Ectodermal cell (in vitro differentiated cells): ENCODE results near the gene TCIRG1.
A peak's percentile ranks its signal among the peaks of the same experiment; 100 is the strongest.

Experiments
- H3K27ac ChIP-seq: 2 replicates; pipeline ENCODE4 v1.7.0; 2013; ENCODE audit warnings: mild to moderate bottlenecking, low read depth, low read length; ENCODE audit not compliant: insufficient read depth, poor library complexity, severe bottlenecking
- H3K27me3 ChIP-seq: 2 replicates; pipeline ENCODE4 v1.7.0; 2013; ENCODE audit warnings: mild to moderate bottlenecking, low read length; ENCODE audit not compliant: insufficient read depth, control insufficient read depth, poor library complexity, severe bottlenecking
- H3K36me3 ChIP-seq: one replicate; pipeline ENCODE4 v1.7.0; 2013; ENCODE audit warnings: low read length; ENCODE audit not compliant: control insufficient read depth, insufficient read depth
- H3K4me1 ChIP-seq: one replicate; pipeline ENCODE4 v1.7.0; 2013; ENCODE audit warnings: low read length; ENCODE audit not compliant: control insufficient read depth, insufficient read depth
- H3K4me3 ChIP-seq: 2 replicates; pipeline ENCODE4 v1.7.0; 2013; ENCODE audit warnings: low read depth, low read length, control low read depth; ENCODE audit not compliant: insufficient read depth
- H3K9me3 ChIP-seq: 2 replicates; pipeline ENCODE4 v1.7.0; 2013; ENCODE audit warnings: mild to moderate bottlenecking, low read length, moderate library complexity; ENCODE audit not compliant: control insufficient read depth
- WGBS, 2 experiments: methylation state at CpG; one replicate each; pipeline ENCODE4 v1.1.7; 2013; ENCODE audit warnings: missing lambda C conversion rate in 2 of 2; 5-methylcytosine and 5-hydroxymethylcytosine counted together

The TCIRG1 gene

DNA sequence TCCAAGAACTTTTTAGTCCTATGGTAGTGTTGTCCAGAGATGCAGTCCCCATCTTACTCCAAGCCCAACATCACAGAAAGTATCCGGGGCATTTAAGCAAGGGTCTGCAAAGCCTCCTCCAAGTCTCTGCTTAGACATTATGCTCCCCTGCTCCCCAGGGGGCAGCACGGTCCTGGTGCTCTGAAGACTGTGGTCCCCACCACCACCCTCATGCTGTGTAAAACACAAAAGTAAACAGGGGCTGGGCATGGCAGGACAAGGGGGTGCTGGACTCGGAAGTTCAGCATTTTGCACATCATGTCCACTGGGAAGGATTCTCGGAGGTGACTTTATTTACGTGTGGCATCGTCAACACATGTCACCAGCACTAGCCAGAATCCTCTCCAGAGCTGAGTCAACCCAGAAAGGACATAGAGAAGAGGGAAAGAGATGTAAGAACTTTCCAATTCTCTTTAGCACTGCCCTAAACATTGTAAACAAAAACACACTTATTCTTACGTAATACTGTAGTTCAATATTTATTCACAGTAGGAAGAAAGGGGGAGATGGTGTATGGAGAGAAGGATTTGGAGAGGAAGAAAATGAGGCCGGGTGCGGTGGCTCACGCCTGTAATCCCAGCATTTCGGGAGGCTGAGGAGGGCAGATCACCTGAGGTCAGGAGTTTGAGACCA is 37.7 kb downstream of the TCIRG1 start:
- WGBS, 2 experiments = 91 to 93% methylated on average over 10 of the region's 11 CpGs
- no peaks in the 10 kb centered on the region for H3K9me3 ChIP-seq
- H3K4me1 ChIP-seq = no peaks in the 10 kb centered on the region
- H3K4me3 ChIP-seq = no peak overlapping the region
- no peak overlapping the region for H3K27ac ChIP-seq
- no peaks in the 10 kb centered on the region for H3K27me3 ChIP-seq
- no peaks in the 10 kb centered on the region for H3K36me3 ChIP-seq

DNA sequence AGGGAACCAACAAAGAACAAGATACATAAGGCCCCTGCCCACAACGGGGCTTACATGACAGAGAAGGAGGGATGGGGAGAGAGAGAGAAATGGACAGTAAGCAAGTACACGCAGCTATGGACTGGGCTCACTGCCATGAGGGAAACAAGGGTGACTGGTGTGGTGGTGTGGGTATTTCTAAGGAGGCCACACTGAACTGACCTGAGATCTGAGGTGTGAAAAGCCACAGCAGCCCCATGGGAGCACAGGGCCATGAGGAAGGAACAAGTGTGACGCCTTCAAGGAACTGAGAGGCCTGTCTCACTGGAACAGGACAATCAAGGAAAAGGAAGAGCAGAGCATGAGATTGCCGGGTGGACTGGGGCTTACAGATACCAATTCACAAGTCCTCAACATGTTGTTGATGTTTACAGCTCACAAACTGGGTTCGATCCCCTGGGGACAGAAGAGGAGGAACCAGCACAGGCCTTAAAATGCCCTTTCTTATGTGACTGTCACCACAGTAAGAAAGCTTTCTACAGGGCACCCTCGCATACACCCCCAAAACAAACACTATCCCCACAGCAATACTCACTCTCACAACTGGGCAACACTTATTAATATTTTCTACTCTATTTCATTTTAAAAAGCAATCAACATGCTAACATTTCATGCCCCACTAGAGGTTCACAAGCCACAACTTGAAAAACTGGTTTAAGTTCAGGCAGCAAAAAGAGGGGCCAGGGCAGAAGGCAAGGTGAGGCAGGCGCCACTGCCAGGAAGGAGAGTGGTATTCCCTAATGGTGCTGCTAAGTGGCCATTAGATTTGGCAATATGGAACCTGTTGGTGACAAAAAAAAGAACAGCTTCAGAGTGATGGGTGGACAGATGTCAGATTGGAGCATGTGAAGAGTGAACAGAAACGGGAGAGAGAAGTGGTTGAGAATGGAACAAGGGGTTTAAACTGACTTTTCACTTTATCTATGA is 39.1 kb downstream of the TCIRG1 start:
- 94 to 96% methylated on average over 8 of the region's 8 CpGs for WGBS, 2 experiments
- Histone ChIP-seq H3K9me3 (no peaks in the 10 kb centered on the region), H3K27ac (no peak overlapping the region), H3K4me3 (no peak overlapping the region), H3K36me3 (no peaks in the 10 kb centered on the region), H3K4me1 (no peaks in the 10 kb centered on the region), H3K27me3 (no peaks in the 10 kb centered on the region)

DNA sequence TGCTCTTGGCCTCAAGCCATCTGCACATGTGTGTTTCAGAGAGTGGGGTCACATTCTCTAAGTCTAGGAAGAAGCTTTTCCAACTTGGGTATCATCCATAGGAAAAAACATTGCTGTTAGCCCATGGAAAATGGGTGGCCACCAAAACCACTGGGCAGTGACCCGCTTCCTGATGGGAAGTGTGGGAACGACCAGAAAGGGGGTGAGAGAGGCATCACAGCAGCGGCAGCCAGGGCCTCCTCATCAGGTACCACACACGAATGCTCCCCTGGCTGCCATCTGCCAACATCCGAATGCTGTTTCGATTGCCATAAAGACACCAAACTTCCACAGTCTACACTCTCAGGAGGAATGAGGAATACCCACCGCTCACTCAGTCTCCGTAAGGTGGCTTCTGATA is 42.0 kb downstream of the TCIRG1 start:
- no peaks in the 10 kb centered on the region for H3K36me3 ChIP-seq
- no peak overlapping the region for H3K4me3 ChIP-seq
- no peaks in the 10 kb centered on the region for H3K4me1 ChIP-seq
- 94 to 97% methylated on average over 8 of the region's 8 CpGs for WGBS, 2 experiments
- no peaks in the 10 kb centered on the region for H3K9me3 ChIP-seq
- H3K27me3 ChIP-seq = no peaks in the 10 kb centered on the region
- H3K27ac ChIP-seq = no peak overlapping the region

DNA sequence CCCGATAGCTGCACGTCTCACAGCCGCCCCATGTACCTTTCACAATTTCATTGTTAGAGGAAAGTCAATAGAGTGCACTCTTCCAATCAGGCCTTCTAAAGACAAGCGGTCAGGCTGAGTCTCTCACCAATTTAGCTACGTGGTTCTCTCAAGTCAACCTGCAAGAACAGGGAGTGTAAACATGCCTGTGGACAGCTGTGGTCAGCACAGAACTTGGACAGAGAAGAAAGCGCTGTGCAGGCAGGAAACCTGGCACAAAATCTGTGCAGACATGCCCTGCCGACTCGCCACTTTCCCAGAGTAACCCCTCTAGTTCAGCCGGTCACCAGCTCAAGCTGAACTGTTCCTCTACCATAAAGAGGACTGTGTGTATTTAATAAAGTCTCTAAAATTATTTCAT is 42.9 kb downstream of the TCIRG1 start:
- Histone ChIP-seq H3K36me3 (no peaks in the 10 kb centered on the region), H3K9me3 (no peaks in the 10 kb centered on the region), H3K27me3 (no peaks in the 10 kb centered on the region), H3K4me1 (no peaks in the 10 kb centered on the region), H3K27ac (no peak overlapping the region), H3K4me3 (no peak overlapping the region)
- WGBS, 2 experiments = 93 to 96% methylated on average over 9 of the region's 9 CpGs

DNA sequence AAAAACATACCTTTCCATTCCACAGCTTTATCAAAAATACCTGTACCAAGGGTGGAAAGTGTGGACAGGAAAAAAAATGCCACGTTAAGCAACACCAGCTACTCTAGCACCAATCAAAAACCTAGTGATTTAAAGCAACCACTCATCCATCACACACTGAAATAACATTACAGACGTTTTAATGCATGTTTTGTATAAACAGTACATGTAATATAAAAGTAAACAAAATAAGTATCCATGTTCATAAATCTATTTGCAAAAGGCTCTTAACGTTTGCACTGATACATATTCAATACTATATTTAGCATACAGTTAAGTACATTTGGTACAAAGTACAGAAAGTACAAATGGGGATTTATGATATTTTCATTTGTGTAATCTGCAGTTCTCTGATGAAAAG is 43.7 kb downstream of the TCIRG1 start:
- Histone ChIP-seq H3K36me3 (no peaks in the 10 kb centered on the region), H3K4me1 (no peaks in the 10 kb centered on the region), H3K9me3 (no peaks in the 10 kb centered on the region), H3K27ac (no peak overlapping the region), H3K27me3 (no peaks in the 10 kb centered on the region), H3K4me3 (no peak overlapping the region)
- WGBS, 2 experiments = 83 to 100% methylated on average over 1 to 2 of the region's 3 CpGs

DNA sequence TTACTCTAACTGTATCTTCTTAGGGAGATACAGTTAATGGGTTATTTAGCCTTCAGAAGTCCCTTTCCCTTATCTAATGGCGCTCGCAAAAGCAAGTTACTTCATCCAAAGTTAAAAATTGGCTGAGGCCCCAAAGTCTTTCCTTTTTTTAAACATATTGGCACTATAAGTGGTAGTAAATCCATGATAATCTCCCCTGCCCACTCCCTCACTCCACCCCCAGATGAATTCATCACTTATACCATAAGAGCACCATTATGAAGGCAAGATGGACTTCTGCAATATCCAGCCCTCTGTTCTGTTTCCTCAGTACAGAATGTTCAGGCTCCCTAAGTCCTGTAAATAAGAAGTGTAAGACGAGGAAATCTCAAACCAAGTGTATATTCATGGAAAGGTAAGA is 44.7 kb downstream of the TCIRG1 start:
- Histone ChIP-seq H3K4me1 (no peaks in the 10 kb centered on the region), H3K4me3 (no peak overlapping the region), H3K27ac (no peak overlapping the region), H3K36me3 (no peaks in the 10 kb centered on the region), H3K27me3 (no peaks in the 10 kb centered on the region), H3K9me3 (no peaks in the 10 kb centered on the region)
- WGBS, 2 experiments = 92 to 100% methylated on average over 1 to 3 of the region's 3 CpGs

DNA sequence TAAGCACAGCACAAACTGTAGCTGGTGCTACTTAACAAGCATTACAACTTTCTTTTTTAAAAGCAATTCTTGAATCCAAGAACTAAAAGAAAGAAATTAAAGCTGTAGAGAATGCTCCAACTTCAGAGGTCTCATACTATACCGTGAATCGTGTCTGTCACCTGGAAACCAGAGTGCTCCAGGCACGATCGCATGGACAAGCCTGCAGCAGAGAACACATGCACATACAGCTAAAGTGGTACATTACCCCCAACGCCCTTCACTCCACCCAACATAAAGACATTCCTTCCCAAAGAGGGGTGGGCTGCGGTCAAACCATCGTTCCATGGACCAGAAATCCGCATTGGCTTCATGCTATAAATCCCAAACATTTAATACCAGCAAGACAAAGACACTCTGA is 50.9 kb downstream of the TCIRG1 start:
- Histone ChIP-seq H3K9me3 (no peaks in the 10 kb centered on the region), H3K36me3 (peaks cover 4% of the 10 kb centered on the region), H3K27ac (no peak overlapping the region), H3K4me3 (no peak overlapping the region), H3K27me3 (no peaks in the 10 kb centered on the region), H3K4me1 (peaks cover 3% of the 10 kb centered on the region)
- 95% methylated on average over 8 of the region's 8 CpGs for WGBS, 2 experiments

DNA sequence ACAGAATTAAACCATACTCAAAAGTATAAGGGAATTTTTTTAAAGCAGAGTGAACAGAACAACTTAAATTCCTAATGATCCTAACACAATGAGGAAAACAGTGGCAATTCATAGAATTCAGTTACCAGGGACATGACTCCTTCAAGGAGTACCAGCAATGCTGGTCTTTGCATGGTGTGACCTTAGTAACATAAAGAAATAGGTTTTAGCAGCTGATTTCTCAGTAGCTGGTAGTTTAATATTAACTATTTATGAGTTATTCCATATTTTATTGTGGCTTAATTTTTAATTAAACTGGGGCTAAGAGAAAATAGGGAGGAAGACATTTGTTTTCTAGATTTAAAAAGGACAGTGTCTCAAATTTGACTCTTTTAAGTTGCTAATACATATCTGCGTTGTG is 51.5 kb downstream of the TCIRG1 start:
- no peaks in the 10 kb centered on the region for H3K27me3 ChIP-seq
- no peak overlapping the region for H3K4me3 ChIP-seq
- H3K4me1 ChIP-seq = peaks cover 3% of the 10 kb centered on the region
- H3K36me3 ChIP-seq = peaks cover 4% of the 10 kb centered on the region
- no peaks in the 10 kb centered on the region for H3K9me3 ChIP-seq
- WGBS, 2 experiments = 83 to 100% methylated on average over 1 of the region's 1 CpG
- no peak overlapping the region for H3K27ac ChIP-seq

DNA sequence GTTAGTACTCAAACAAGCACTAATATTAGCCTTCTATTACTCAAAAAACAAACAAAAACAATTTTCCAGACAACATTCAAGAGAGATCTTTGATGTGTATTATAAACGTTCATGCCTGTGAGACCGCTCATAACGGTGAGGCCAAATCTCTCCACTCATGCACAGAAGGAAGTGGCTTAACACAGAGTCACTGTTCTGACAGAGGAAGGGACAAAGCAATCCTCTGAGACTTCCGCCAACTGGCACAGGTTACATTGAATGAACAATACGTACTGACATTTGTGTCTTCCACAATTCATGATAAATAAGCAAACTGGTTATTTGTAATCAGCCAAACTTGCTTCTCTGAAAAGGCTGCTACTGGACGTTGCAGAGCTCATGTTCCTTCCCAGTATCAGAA is 51.9 kb downstream of the TCIRG1 start:
- Histone ChIP-seq H3K4me3 (no peak overlapping the region), H3K9me3 (no peaks in the 10 kb centered on the region), H3K4me1 (peaks cover 3% of the 10 kb centered on the region), H3K36me3 (peaks cover 4% of the 10 kb centered on the region), H3K27me3 (no peaks in the 10 kb centered on the region), H3K27ac (no peak overlapping the region)
- 94 to 95% methylated on average over 6 of the region's 6 CpGs for WGBS, 2 experiments

DNA sequence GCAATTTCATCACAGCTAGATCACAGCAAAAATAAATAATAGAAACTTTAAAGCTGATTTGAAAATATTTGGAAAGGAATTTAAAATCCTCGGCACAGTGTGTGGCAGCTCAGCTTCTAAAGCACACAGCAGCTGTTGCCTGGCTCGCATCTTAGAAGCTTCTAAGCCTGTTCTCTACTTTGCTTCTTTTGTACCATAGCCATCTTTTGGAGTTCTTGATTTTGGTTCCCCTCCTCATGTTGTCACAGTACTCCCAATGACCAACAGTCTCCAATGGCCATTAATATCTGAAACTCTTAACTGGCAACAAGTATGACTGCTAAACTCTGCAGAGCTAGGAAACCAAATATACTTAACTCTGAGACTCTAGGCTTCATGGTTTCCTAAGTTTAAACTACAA is 53.6 kb downstream of the TCIRG1 start:
- 86 to 96% methylated on average over 2 of the region's 2 CpGs for WGBS, 2 experiments
- no peak overlapping the region for H3K4me3 ChIP-seq
- no peaks in the 10 kb centered on the region for H3K9me3 ChIP-seq
- H3K36me3 ChIP-seq = peaks cover 4% of the 10 kb centered on the region
- peaks cover 3% of the 10 kb centered on the region for H3K4me1 ChIP-seq
- no peaks in the 10 kb centered on the region for H3K27me3 ChIP-seq
- H3K27ac ChIP-seq = peak overlapping the region; percentile 26
